Measurements from ENCODE around the gene ITGB5. TPM values are rescaled to one million over a fixed set of nuclear protein-coding genes. Genes with fewer than 3 reads are reported as not detected.

The ITGB5 gene
- total and polyA plus RNA-seq, 2 donors (not counting 3 experiments of a cell fraction or from before 2014, with no cell fraction given) = 144 to 170 TPM

DNA sequence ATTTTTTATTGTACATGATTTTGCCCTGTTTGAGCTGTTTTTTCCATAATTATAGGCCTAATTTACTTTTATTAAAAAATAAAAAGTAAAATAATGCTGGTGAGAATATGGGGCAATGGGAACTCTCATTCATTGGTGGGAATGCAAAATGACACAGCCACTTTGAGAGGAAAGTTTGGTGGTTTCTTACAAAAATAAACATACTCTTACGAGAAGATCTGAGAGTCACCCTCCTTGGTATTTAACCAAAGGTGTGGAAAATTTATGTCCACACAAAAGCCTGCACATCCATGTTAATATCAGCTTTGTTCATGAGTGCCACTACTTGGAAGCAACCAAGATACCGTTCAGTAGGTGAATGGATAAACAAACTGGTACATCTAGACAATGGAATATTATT, 37.6 kb upstream of the ITGB5 start:
- no peak overlapping the region for H2AFZ ChIP-seq (ENCODE audit: low read depth, low read length)
- H3K9me1 ChIP-seq (replicated peaks; ENCODE audit: control insufficient read depth, extremely low read depth, insufficient read depth, low read length) = no peaks in the 10 kb centered on the region
- ChIA-PET POLR2A (no interaction called here), CTCF (interaction anchor here (0.7 to 1.6 kb wide), 6 partner anchors 9 to 513 kb away, joined by 3 to 5 read pairs (median 4); no protein-coding TSS in a partner anchor)
- dilution Hi-C loops (cut with MboI; ENCODE audit: extremely low pct_ligation_motif_present, low sequenced_read_pairs) = no loop called here
- intact Hi-C loops (cut with micrococcal nuclease) = loop anchor here (5.0 kb wide), 3 partner anchors 63 to 468 kb away; partner anchors contain the start of gene HEG1
- H3K9me3 ChIP-seq (replicated peaks; ENCODE audit: control insufficient read depth, insufficient read depth, low read length) = no peaks in the 10 kb centered on the region
- TF ChIP-seq EZH2 (IDR thresholded peaks at IDR 0.05; ENCODE audit: borderline replicate concordance, low read depth, low read length, severe bottlenecking) (no peak), POLR2A (IDR thresholded peaks at IDR 0.05; ENCODE audit: low read depth, low read length) (no peak), POLR2AphosphoS5 (IDR thresholded peaks at IDR 0.05; ENCODE audit: insufficient read depth, low read depth, low read length) (no peak), GATA2 (IDR thresholded peaks at IDR 0.05; ENCODE audit: insufficient read depth, insufficient read length, low read depth, low read length) (no peak), MAX (IDR thresholded peaks at IDR 0.05; ENCODE audit: insufficient read depth, insufficient read length) (no peak), FOS (IDR thresholded peaks at IDR 0.05; ENCODE audit: borderline replicate concordance, insufficient read depth, low read length) (no peak), MYC (IDR thresholded peaks at IDR 0.05; ENCODE audit: low read depth, low read length) (no peak), JUN (IDR thresholded peaks at IDR 0.05; ENCODE audit: borderline replicate concordance, insufficient read depth, insufficient read length, low read depth) (no peak)
- TF ChIP-seq, protein P1, sequence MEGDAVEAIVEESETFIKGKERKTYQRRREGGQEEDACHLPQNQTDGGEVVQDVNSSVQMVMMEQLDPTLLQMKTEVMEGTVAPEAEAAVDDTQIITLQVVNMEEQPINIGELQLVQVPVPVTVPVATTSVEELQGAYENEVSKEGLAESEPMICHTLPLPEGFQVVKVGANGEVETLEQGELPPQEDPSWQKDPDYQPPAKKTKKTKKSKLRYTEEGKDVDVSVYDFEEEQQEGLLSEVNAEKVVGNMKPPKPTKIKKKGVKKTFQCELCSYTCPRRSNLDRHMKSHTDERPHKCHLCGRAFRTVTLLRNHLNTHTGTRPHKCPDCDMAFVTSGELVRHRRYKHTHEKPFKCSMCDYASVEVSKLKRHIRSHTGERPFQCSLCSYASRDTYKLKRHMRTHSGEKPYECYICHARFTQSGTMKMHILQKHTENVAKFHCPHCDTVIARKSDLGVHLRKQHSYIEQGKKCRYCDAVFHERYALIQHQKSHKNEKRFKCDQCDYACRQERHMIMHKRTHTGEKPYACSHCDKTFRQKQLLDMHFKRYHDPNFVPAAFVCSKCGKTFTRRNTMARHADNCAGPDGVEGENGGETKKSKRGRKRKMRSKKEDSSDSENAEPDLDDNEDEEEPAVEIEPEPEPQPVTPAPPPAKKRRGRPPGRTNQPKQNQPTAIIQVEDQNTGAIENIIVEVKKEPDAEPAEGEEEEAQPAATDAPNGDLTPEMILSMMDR (IDR thresholded peaks at IDR 0.05; ENCODE audit: extremely low read depth in 1 of 2, insufficient read depth in 1 of 2, low read depth in 1 of 2, low read length in 2 of 2) = no peak
- BruUV-seq (replicated peaks) = no TSS peak
- no peaks in the 10 kb centered on the region for H3K36me3 ChIP-seq (ENCODE audit: control insufficient read depth in 2 of 2, extremely low read depth in 1 of 2, insufficient read depth in 2 of 2, low read length in 2 of 2)
- H3K4me3 ChIP-seq (replicated peaks in 1 of 3; ENCODE audit: insufficient read depth in 1 of 3, low read depth in 1 of 3, low read length in 3 of 3) = no peak overlapping the region
- H3K4me2 ChIP-seq (ENCODE audit: insufficient read depth, low read length) = no peak overlapping the region
- no peak overlapping the region for H3K9ac ChIP-seq (replicated peaks; ENCODE audit: extremely low read depth, insufficient read depth, low read length)
- DNase-seq (ENCODE audit: low read depth, low spot score) = no peak
- no peak overlapping the region for H3K27ac ChIP-seq (ENCODE audit: insufficient read depth, low read depth, low read length)
- H3K27me3 ChIP-seq (ENCODE audit: control insufficient read depth in 2 of 2, insufficient read depth in 2 of 2, low read length in 2 of 2) = peaks cover 2 to 3% of the 10 kb centered on the region in 2 experiments
- FAIRE-seq = no peak
- H4K20me1 ChIP-seq (replicated peaks; ENCODE audit: control insufficient read depth, extremely low read depth, insufficient read depth, low read length) = no peaks in the 10 kb centered on the region
- no peaks in the 10 kb centered on the region for H3K4me1 ChIP-seq (ENCODE audit: control insufficient read depth, extremely low read depth, insufficient read depth, low read length)
- H3K79me2 ChIP-seq (ENCODE audit: control insufficient read depth, insufficient read depth, low read length) = no peaks in the 10 kb centered on the region

Data from endothelial cell of umbilical vein (primary cell).